ENCODE data around the gene NPAS3.

DNA sequence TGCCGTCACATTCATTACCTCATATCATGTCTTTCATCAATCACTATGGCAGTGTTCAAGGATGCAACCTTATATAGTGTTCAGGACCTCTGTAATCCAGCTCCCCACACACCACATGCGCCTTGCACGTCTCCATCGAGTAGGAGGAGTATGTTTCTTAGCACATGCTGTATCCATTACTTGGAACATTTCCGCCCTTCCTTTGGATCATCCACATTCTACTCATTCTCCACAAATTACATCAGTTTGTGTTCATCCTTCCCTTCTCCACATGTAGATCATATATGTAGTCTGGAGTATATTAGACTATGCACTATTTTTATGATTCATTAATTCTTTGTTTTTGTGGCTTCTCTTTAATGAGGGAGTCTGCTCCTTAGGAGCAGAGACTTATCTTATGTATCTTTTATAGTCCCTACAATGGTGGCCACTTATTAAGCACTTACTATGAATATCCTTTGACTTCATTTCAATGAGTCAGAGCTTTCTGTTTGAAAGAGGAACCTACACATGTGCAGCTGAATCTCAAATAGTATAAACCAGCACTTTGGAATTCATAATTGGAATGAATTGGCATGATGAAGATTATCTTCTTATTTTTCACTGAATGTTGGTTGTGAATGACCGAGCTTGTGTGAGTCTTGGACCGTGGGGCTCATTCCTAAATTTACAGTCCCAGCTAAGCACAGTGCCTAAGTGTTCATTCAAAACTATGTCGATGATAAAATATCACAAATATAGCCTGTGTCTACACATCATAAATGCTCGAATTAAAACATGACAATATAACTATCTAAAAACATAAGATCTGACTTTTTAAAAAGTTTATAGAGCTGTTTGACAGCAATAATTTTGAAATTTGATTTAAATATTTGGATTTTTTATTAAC is 30.2 kb upstream of the NPAS3 start:
- TF ChIP-seq POLR2A (IDR thresholded peaks at IDR 0.05; ENCODE audit: low read length) = no peak
- no peak for TF ChIP-seq GATA1 (IDR thresholded peaks at IDR 0.05; ENCODE audit: low read depth, low read length)

Measured in erythroblast (primary cell).